Retinal pigment epithelial cell (primary cell): ENCODE results near the gene CRYBB1.

Experiments used
- DNase-seq: peaks from one replicate; pipeline ENCODE4 v3.0.0-alpha.2; 2010; ENCODE audit warnings: low read depth
- H3K4me3 ChIP-seq: 2 replicates; pipeline ENCODE4 v1.5.1; 2011; ENCODE audit warnings: mild to moderate bottlenecking, low read length, control low read depth, moderate library complexity
- CTCF ChIP-seq: conservative IDR thresholded peaks from 2 replicates; pipeline ENCODE4 v1.5.1; 2011; ENCODE audit warnings: low read depth, low read length, control low read depth, inconsistent platforms

CRYBB1 gene

GRCh38 chr22:26586556-26587325 lies 31.1 kb downstream of the CRYBB1 start:
- DNase-seq, result no peak
- no peak for TF ChIP-seq CTCF
- no peak overlapping the region for H3K4me3 ChIP-seq

GRCh38 chr22:26585104-26585790 lies 32.6 kb downstream of the CRYBB1 start:
- no peak overlapping the region for H3K4me3 ChIP-seq
- peak; percentile 69 for DNase-seq
- peak; percentile 42 for TF ChIP-seq CTCF

GRCh38 chr22:26584010-26584409 lies 33.8 kb downstream of the CRYBB1 start:
- DNase-seq, result no peak
- H3K4me3 ChIP-seq, result no peak overlapping the region
- TF ChIP-seq CTCF, result no peak

DNA sequence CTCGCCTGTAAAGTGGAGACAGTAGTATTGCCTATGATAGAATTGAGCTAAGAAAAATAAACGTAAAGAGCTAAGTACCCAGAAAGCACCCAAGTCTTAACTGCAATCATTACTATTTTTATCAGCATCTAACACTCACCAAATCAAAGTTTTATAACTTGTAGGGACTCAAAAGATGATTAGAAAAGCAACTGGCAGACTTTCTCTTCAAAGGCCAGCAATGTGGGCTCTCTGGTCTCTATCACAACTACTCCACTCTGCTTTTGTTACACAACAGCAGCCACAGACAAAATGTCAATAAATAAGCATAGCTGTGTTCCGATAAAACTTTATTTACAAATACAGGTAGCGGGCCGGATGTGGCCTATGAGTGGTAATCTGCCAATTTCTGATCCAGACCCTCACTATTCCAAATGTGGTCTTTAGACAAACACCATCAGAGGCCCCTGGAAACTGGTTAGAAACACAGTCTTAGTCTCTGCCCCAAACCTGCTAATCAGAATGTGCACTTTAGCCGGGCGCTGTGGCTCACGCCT lies 36.1 kb downstream of the CRYBB1 start:
- DNase-seq, result no peak
- H3K4me3 ChIP-seq, result no peak overlapping the region
- no peak for TF ChIP-seq CTCF

DNA sequence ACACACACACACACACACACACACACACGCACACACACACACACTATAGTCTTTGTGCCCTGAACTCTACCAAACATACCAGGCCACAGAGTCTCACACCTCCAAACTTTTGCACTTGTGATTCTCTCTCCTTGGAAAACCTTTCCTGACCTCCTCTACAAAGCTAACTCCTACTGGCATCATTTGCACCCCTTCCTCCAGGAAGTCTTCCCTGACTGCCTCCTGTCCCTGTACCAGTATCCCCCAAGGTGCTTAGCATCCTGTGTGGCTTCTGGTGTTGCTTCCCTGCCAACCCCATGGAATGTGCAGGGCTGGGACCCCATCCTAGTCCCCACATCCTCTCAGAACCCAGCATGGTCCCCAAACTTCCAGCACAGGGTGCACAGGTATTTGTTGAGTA lies 36.8 kb downstream of the CRYBB1 start:
- no peak overlapping the region for H3K4me3 ChIP-seq
- TF ChIP-seq CTCF, result no peak
- no peak for DNase-seq

DNA sequence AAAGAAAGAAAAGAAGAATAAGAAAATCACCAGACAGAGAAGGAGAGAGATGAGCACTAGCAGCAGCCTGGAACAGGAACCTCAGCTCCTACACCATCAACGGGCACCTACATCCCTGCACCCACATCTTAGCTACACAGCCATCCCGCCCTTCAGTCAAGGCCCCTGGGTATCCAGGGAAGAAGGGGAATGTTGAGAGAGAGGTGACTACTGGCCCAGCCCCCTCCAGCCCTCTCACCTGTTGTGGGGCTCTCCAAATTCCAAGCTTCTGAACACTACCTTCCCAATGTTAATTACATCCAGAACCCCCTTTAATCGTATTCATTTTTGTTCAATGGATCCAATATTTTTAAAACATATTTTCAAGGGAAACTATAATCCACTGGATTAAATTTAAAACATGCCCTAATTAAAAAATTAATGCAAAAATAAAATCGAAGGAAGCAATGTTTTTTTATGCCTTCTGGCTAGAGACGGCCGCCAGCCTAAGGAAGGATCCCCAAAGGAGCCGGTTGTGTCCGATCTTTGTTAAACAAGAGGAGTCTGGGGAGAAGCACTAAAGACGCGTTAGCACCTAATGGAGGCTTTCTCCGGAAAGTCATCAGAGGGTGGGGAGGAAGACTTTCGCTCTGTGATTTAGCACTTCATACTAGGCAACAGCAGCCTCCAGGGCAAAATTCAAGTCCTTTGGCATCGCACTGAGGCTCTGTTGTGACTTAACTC lies 37.4 kb downstream of the CRYBB1 start:
- no peak for TF ChIP-seq CTCF
- no peak for DNase-seq
- H3K4me3 ChIP-seq, result no peak overlapping the region
